K562 (cell line): ENCODE measurements around the gene UFC1. TPM values are rescaled to one million over a fixed set of nuclear protein-coding genes. Genes with fewer than 3 reads are reported as not detected.

Experiments
- ATAC-seq: fragments of 200-7000 bp; cut with Tn5 transposase; 3 replicates; pipeline ENCODE4 v1.9.1; 2020; ENCODE audit warnings: moderate library complexity
- BruUV-seq: library from RNA; stranded (reverse); fragments of 400-500 nt; replicated peaks from 2 replicates; lab custom pipeline; 2021; lab: Mats Ljungman, UMichigan
- CTCF ChIA-PET: fragments of 300-600 bp; formaldehyde crosslinking; extraction: SDS; loops from one replicate; lab custom pipeline; 2021; ENCODE audit warnings: low intra/inter-chr PET ratio; lab: Yijun Ruan, JAX
- POLR2A ChIA-PET: fragments of 300-600, 350-650 bp; sonication (Branson Sonifier 250); formaldehyde crosslinking; extraction: SDS; loops from one replicate; lab custom pipeline; 2021; ENCODE audit warnings: antibody characterized with exemption, inconsistent platforms; lab: Yijun Ruan, JAX
- DNase-seq, 4 experiments: peaks; one replicate each; pipeline versions ENCODE4 v3.0.0 to v3.0.0-alpha.2; 2011 to 2018; ENCODE audit warnings: low spot score in 3 of 4, mixed read lengths in 3 of 4; ENCODE audit errors: extremely low read depth in 1 of 4
- FAIRE-seq: peaks from 2 replicates; lab custom pipeline; 2011; peaks lifted over from hg19 to GRCh38; lab: Jason Lieb, UNC
- H2AFZ ChIP-seq: 2 replicates; pipeline ENCODE4 v1.6.0; 2011; ENCODE audit warnings: low read depth, low read length, control low read depth, inconsistent platforms
- H3K27ac ChIP-seq: fragments of 200-600 bp; 3 replicates; pipeline ENCODE4 v1.8.0; 2011; ENCODE audit warnings: low read depth, mild to moderate bottlenecking, control low read depth, inconsistent platforms, low read length, moderate library complexity, mixed read lengths; ENCODE audit errors: extremely low read depth
- H3K27me3 ChIP-seq, 2 experiments: fragments of 300-600 bp in 1 of 2; 2 replicates in 1 of 2; 3 replicates in 1 of 2; pipeline versions ENCODE4 v1.6.0 to v1.8.0; 2011; ENCODE audit warnings: inconsistent platforms in 2 of 2, low read length in 2 of 2, mild to moderate bottlenecking in 1 of 2, mixed read lengths in 1 of 2, moderate library complexity in 1 of 2; ENCODE audit not compliant: control insufficient read depth in 2 of 2, insufficient read depth in 2 of 2
- H3K36me3 ChIP-seq: fragments of 300-600 bp; 3 replicates; pipeline ENCODE4 v1.8.0; 2011; ENCODE audit warnings: mild to moderate bottlenecking, low read length, inconsistent platforms; ENCODE audit not compliant: control insufficient read depth, insufficient read depth
- H3K4me1 ChIP-seq, 2 experiments: fragments of 200-600 bp in 1 of 2; replicated peaks in 1 of 2; 2 replicates in 1 of 2; 3 replicates in 1 of 2; pipeline versions ENCODE4 v1.5.1 to v1.8.0; 2011; ENCODE audit warnings: inconsistent platforms in 2 of 2, low read length in 2 of 2, mild to moderate bottlenecking in 1 of 2, mixed read lengths in 1 of 2, moderate library complexity in 1 of 2; ENCODE audit not compliant: control insufficient read depth in 2 of 2, insufficient read depth in 2 of 2
- H3K4me2 ChIP-seq: 2 replicates; pipeline ENCODE4 v1.6.1; 2011; ENCODE audit warnings: low read length, control low read depth, inconsistent platforms, mixed read lengths; ENCODE audit not compliant: insufficient read depth
- H3K4me3 ChIP-seq: fragments of 200-600 bp; sonication (generic), shearing (Covaris generic); 2 replicates; pipeline ENCODE4 v1.5.1; 2016; ENCODE audit warnings: control low read depth, inconsistent platforms
- H3K79me2 ChIP-seq: fragments of 200-600 bp; 3 replicates; pipeline ENCODE4 v1.8.0; 2011; ENCODE audit warnings: low read length, inconsistent platforms; ENCODE audit not compliant: control insufficient read depth, insufficient read depth
- H3K9ac ChIP-seq, 2 experiments: 2 replicates each; pipeline versions ENCODE4 v1.6.0 to v1.6.1; 2011; ENCODE audit warnings: low read depth in 2 of 2, low read length in 2 of 2, control low read depth in 1 of 2, inconsistent platforms in 1 of 2, mild to moderate bottlenecking in 1 of 2, mixed read lengths in 1 of 2; ENCODE audit not compliant: insufficient read depth in 1 of 2
- H3K9me1 ChIP-seq: one replicate; pipeline ENCODE4 v1.6.0; 2011; ENCODE audit warnings: inconsistent platforms, mild to moderate bottlenecking, low read length, moderate library complexity; ENCODE audit not compliant: control insufficient read depth, insufficient read depth
- H3K9me3 ChIP-seq: replicated peaks from 2 replicates; pipeline ENCODE4 v1.5.1; 2011; ENCODE audit warnings: low read depth, low read length, inconsistent platforms; ENCODE audit not compliant: control insufficient read depth, insufficient read depth
- H4K20me1 ChIP-seq: replicated peaks from 2 replicates; pipeline ENCODE4 v1.6.1; 2011; ENCODE audit warnings: low read length, inconsistent platforms, mixed read lengths; ENCODE audit not compliant: control insufficient read depth, insufficient read depth
- ATF6 ChIP-seq: sonication (generic); formaldehyde crosslinking; IDR thresholded peaks from 2 replicates; pipeline ENCODE4 v1.4.0; 2020; ENCODE audit warnings: mild to moderate bottlenecking, missing genetic modification reagents
- DEAF1 ChIP-seq: fragments of 450-650 bp; formaldehyde crosslinking; IDR thresholded peaks from 2 replicates; pipeline ENCODE4 v1.4.0; 2020; ENCODE audit warnings: mild to moderate bottlenecking, moderate library complexity
- MAFK ChIP-seq: IDR thresholded peaks from 2 replicates; pipeline ENCODE4 v1.6.1; 2011; ENCODE audit warnings: low read length, improper control_type of control experiment
- MECOM ChIP-seq: fragments of 250-450 bp; sonication (Bioruptor Pico); IDR thresholded peaks from 2 replicates; pipeline ENCODE4 v1.8.0; 2022; ENCODE audit warnings: inconsistent platforms
- NCOA4 ChIP-seq: fragments of 450-650 bp; IDR thresholded peaks from 2 replicates; pipeline ENCODE4 v1.6.1; 2018; ENCODE audit warnings: mild to moderate bottlenecking; ENCODE audit not compliant: partially characterized antibody
- NR1H2 ChIP-seq: sonication (generic); formaldehyde crosslinking; IDR thresholded peaks from 2 replicates; pipeline ENCODE4 v1.4.0; 2020; ENCODE audit warnings: mild to moderate bottlenecking, missing genetic modification reagents
- RCOR1 ChIP-seq, 2 experiments: IDR thresholded peaks; 2 replicates each; pipeline ENCODE4 v1.6.1; 2012; ENCODE audit warnings: low read depth in 2 of 2, low read length in 2 of 2, borderline replicate concordance in 1 of 2, improper control_type of control experiment in 1 of 2
- SP1 ChIP-seq: sonication (generic); formaldehyde crosslinking; IDR thresholded peaks from 2 replicates; pipeline ENCODE4 v1.8.1; 2022; ENCODE audit warnings: mild to moderate bottlenecking, missing genetic modification reagents
- SP2 ChIP-seq: IDR thresholded peaks from 2 replicates; pipeline ENCODE4 v1.6.1; 2011; ENCODE audit warnings: mild to moderate bottlenecking, low read depth, low read length, moderate library complexity; ENCODE audit not compliant: poor library complexity, severe bottlenecking; ENCODE audit errors: extremely low read depth
- TEAD2 ChIP-seq: fragments of 450-650 bp; IDR thresholded peaks from 2 replicates; pipeline ENCODE4 v1.6.1; 2016; ENCODE audit warnings: missing genetic modification characterization, control low read depth, missing compliant biosample characterization
- ZNF277 ChIP-seq: fragments of 250-450 bp; sonication (Bioruptor Pico); IDR thresholded peaks from 2 replicates; pipeline ENCODE4 v1.8.0; 2022; ENCODE audit warnings: inconsistent platforms, mild to moderate bottlenecking, moderate library complexity, borderline replicate concordance
- ZNF445 ChIP-seq: fragments of 250-450 bp; sonication (Bioruptor Pico); IDR thresholded peaks from 2 replicates; pipeline ENCODE4 v1.4.0; 2020; ENCODE audit warnings: low read depth, mild to moderate bottlenecking, moderate library complexity
- WGBS: fragments of 100-300 bp; shearing (Covaris generic); methylation state at CpG from one replicate; pipeline ENCODE4 v1.1.6; 2016; ENCODE audit warnings: low coverage, mixed read lengths; ENCODE audit not compliant: insufficient coverage; ENCODE audit errors: missing lambda C conversion rate; 5-methylcytosine and 5-hydroxymethylcytosine counted together
- in situ Hi-C: fragments of 300-500 bp; cut with MboI; formaldehyde crosslinking; loops from 4 replicates; pipeline ENCODE4 v1.15.0; 2018; ENCODE audit warnings: inconsistent platforms, mixed read lengths
- intact Hi-C: fragments of 100-400 bp; cut with micrococcal nuclease; formaldehyde crosslinking; loops from 2 replicates; pipeline ENCODE4 v1.14.2; 2022
- polyA plus RNA-seq, 8 experiments: library from polyadenylated mRNA; depleted of rRNA in 4 of 8; stranded (reverse) in 5 of 8; unstranded in 3 of 8; fragments of >200 nt; fragmentation: Nextera tagmentation in 2 of 8; fragmentation: Illumina TruSeq in 1 of 8; extraction: Ambion mirVana in 2 of 8; extraction: Trizol in 1 of 8; gene quantifications; 2 replicates each; pipeline versions ENCODE4 v1.2.1 to v1.2.3, GENCODE V29; 2011 to 2014; ENCODE audit warnings: inconsistent platforms in 1 of 8, missing spikeins in 1 of 8
- total RNA-seq, 7 experiments: library from RNA; depleted of rRNA in 6 of 7; stranded (reverse); fragments of >200 nt in 6 of 7; fragmentation: Illumina TruSeq in 2 of 7; extraction: Trizol in 2 of 7; gene quantifications; 2 replicates each; pipeline versions ENCODE4 v1.2.1 to v1.2.3, GENCODE V29; 2011 to 2021; ENCODE audit warnings: low replicate concordance in 1 of 7

Gene UFC1
- total and polyA plus RNA-seq, 9 of the 15 experiments (the other 6 are each of a cell fraction or from before 2014, with no cell fraction given): 92.8 to 220 (median 161) TPM

- peaks cover 32% of the 10 kb centered on the region for H3K79me2 ChIP-seq
- WGBS: 83% methylated on average over 6 of the region's 6 CpGs
- H2AFZ ChIP-seq: no peak overlapping the region
- DNase-seq (no peak), FAIRE-seq (no peak), ATAC-seq (no peak)
- in situ Hi-C loops: no loop called here
- peaks cover 79% of the 10 kb centered on the region for H3K36me3 ChIP-seq
- ChIA-PET CTCF (no interaction called here), POLR2A (interaction anchor here (2.5 kb wide), 1 partner anchor 9 kb away, joined by 20 read pairs; the partner anchor contains the start of gene DEDD)
- no peaks in the 10 kb centered on the region for H3K9me1 ChIP-seq
- H3K27me3 ChIP-seq: no peaks in the 10 kb centered on the region
- H3K4me3 ChIP-seq: no peak overlapping the region
- H3K27ac ChIP-seq: no peak overlapping the region
- H3K9ac ChIP-seq: no peak overlapping the region
- BruUV-seq: no TSS peak
- intact Hi-C loops: no loop called here
- H3K4me1 ChIP-seq: peaks cover 13 to 25% of the 10 kb centered on the region in 2 experiments
- H3K9me3 ChIP-seq: no peaks in the 10 kb centered on the region
- TF ChIP-seq MECOM (CRISPR knock-in tag) (no peak), SP1 (CRISPR knock-in tag) (no peak), MAFK (no peak), ZNF445 (no peak), TEAD2 (tag) (no peak), SP2 (no peak), ATF6 (CRISPR knock-in tag) (no peak), NR1H2 (CRISPR knock-in tag) (no peak), DEAF1 (CRISPR knock-in tag) (no peak), RCOR1 (IDR thresholded peaks at IDR 0.05; ENCODE audit: borderline replicate concordance in 1 of 2, low read depth in 2 of 2, low read length in 2 of 2) (no peak), NCOA4 (no peak), ZNF277 (CRISPR knock-in tag) (no peak)
- H3K4me2 ChIP-seq: no peak overlapping the region
- peaks cover 3% of the 10 kb centered on the region; the same call in 1 of the 2 replicates for H4K20me1 ChIP-seq
Measured at GRCh38 chr1:161122967-161123366, 30.8 kb upstream of the UFC1 start.
